Measurements from ENCODE around the gene P4HA1. TPM values are rescaled to one million over a fixed set of nuclear protein-coding genes. Genes with fewer than 3 reads are reported as not detected.

Gene P4HA1
- total RNA-seq, 1 donor from 2014 or later = 105 TPM

DNA sequence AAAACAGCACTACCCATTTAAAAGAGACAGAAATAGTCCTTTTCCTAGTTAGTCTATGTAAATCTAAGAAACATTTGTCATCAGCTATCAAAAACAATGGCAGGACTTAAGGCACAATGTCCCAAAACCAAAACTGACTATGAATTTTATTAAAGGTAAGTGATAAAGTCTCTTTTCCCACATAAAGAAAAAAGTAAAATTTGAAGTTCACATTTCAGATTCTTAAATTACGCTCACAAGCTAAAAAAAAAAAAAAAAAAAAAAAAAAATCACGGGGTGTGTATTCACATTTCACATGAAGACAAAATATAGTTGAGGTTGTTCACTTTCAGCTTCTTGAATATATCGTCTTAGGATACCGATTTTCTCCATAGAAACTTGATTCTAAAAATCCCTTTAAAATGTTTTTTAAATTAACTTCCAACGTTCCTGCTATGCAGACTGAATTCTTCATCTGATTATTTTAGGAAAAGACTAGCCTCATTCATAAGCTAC lies 1.6 kb downstream of the P4HA1 start:
- DNase-seq (ENCODE audit: low read depth in 2 of 2) = peak; percentile 9 to 12

DNA sequence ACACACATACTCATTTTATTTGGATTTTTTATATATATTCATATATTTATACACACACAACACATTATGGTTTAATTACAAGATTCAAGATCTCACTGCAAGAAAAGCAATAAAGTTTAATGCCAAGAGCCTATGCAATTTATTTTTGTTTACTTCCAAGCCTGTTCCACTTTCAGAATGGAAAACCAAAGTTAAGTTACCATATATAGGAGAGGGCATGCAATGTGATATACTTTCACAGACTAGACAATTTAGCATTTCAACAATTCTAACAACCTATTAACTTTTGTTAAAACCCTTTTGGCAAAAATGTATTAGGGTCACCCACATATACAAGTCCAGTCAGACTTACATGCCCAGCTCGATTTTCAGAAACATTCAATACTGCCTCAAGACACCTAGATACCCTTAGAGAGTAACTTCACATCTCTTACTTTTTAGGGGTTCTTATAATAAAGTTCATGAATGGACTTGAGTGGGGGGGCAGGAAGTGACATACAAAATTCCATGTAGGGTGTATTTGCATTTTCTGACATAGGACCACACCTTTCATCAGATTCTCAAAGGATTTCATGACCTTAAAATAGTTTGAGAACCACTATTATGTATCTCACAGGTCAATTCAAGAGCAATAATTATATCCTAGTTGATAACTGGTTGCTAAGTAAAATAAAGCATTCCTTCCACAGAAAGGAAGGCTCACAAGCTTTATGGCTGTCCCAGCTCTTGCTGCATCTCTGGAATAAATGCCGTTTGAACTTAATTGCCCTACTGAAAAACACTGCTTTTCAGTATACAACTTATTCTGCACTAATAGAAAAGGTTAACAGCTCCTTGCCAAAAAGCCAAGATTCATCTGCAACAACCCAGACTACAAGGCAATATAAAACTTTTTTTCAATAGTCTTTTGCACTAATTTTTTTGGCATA lies 2.5 kb downstream of the P4HA1 start:
- DNase-seq (ENCODE audit: low read depth in 2 of 2) = peak; percentile 12 to 27

DNA sequence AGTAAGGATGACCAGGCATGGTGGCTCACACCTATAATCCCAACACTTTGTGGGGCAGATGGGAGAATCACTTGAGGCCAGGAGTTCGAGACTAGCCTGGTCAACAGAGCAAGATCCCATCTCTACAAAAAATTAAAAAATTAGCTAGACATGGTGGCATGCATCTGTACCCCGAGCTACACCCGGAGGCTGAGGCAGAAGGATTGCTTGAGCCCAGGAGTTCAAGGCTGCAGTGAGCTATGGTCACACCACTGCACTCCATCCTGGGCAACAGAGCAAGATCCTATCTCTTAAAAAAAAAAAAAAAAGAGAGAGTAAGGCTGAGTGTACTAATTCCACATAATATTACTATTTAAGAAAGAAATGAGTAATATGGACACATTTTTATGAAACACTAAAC lies 3.8 kb downstream of the P4HA1 start:
- DNase-seq (ENCODE audit: low read depth in 2 of 2) = no peak

DNA sequence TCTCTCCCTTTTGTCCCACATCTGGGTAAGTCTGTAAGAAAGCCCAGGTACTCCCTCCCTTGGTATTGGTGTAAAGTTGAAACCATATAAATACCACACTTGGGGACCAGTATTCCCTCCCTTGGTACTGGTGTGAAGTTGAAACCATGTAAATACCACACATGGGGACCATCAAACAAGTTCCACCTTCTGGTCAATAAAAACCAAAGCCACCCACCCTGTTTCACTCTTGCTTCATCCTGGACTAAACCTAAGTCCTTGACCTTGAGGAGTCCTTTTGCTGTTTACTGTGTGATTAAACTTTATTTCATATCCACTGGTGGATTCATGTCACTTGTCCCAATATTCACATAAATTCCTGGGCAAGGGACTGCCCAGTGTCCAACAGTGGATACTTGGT lies 8.4 kb downstream of the P4HA1 start:
- no peak for DNase-seq (ENCODE audit: low read depth in 2 of 2)

DNA sequence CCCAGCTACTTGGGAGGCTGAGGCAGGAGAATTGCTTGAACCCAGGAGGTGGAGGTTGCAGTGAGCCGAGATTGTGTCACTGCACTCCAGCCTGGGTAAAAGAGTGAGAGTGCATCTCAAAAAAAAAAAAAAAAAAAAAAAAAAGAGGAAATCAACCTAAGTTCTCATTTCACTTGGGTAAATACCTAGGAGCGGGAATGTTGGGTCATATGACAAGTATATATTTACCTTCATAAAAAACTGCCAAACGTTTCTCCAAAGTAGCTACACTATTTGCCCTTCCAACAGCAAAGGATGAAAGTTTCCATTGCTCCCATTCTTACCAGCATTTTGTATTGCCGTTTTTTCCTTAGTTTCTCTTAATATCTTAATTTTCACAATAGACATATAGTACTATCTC lies 9.8 kb downstream of the P4HA1 start:
- DNase-seq (ENCODE audit: low read depth in 2 of 2) = no peak

DNA sequence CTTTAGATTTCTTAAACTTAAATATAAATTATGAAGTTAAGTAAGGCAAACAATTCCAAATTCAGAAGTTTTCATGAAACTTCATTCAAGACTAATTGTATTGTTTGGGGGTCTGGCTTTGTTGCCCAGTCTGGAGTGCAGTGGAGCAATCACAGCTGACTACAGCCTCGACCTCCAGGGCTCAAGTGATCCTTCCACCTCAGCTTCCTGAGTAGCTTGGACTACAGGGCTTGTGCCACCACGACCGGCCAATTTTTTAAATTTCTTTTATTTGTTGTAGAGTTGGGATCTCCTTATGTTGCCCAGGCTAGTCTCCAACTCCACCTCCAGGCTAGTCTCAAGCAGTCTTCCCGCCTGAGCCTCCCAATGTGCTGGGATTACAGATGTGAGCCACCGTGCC lies 12.5 kb downstream of the P4HA1 start:
- DNase-seq (ENCODE audit: low read depth in 2 of 2) = no peak

DNA sequence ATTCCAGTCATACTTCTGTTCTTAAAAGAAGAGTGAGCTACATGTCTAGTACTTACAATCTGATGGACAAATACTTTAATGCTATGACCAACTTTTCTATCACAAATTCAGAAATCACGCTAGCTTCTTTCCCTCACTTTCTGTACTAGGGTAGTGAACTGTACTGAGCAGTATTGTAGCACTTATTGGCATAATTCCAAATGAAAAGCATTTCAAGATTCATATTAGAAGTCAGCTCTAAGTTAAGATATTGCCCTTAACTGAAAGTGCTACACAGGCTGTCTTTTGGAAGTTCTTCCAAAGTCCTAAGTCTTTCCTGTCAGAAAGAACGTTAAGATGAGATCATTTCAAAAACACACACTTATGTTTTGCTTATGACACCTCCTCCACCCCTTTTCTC lies 13.4 kb downstream of the P4HA1 start:
- DNase-seq (ENCODE audit: low read depth in 2 of 2) = peak in 1 of 2 donors; percentile 38

DNA sequence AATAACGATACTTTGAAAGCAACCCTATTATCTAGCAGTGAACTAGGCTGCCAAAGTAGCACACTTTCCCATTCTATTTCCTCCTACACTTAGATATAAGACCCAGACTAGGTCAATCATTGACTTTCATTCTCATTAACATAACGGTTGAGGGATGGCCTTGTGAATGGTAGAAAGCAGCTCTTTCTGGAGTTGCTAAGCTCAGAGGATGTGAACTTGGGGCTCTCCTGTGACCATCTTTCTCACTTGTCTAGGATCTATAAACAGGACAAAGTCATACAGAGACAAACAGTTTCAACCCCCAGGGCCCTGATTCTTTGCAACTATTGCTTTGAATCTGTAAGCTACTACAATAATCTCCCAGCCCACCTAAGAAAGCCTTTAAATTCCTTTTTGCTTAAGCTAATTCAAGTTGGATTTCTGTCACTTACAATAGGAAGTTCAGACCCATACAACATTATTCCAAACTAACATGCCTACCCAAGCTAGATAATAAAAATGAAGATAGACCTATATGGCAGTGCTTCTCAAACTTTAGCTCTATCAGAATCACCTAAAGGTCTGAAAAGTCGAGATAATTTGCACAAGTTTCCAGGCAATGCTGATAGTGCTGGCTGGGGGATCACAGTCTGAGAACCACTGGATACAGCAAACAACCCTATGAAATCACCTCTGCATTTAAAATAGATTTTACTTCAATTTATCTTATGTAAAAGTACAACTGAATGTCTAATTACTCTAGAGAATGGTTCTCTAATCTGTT lies 16.7 kb downstream of the P4HA1 start:
- DNase-seq (ENCODE audit: low read depth in 2 of 2) = no peak

DNA sequence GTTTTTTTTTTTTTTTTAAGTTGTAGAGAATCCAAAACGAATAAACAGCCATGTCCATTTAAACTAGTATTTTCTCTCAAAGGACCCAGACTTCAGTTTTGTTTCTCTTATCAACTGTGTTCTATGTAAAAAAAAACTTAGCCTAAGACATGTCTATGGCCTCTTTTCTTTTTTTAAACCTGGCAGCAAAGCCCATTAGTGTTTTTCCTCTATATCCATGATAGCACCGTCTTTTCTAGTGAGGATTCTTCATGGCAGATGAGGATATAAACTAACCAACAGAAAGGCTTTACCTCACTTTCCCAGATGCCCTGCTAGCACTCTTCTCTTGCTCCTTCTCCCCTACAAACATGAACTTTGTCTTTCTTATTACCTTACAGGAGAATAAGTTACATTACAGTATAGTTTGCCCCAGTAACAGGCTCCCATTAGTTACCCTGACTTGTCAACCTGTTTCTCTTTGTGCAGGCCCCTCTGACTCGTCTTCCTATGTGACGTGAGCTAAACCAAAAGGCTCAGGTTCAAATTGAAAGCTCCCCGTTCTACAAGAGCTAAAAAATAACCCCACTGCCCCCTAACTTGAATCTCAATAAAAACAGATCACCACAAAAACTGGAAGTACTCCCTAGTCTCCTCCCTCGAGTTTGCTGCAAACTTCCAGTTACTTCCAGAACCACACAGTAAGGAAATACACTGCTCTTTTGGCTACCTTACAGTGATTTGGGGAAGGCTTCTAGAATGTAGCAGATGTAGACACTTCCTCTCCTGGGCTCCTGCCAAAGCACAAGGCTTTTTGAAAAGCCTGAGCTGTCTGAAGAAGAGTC lies 20.1 kb downstream of the P4HA1 start:
- DNase-seq (ENCODE audit: low read depth in 2 of 2) = peak; percentile 43 to 76

DNA sequence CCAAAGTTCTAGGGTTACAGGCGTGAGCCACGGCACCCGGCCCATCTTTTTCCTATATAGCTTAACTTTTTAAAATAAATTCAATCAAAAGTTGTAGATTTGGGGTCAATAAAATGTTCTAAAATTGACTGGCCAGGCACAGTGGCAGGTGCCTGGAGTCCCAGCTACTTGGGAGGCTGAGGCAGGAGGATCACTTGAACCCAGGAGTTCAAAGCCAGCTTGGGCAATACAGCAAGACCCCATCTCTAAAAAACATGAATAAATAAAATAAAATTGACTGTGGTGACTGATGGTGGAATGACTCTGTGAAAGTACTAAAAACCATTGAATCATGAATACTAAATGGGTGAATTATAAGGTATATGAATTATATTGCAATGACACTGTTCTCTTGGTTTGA lies 20.8 kb downstream of the P4HA1 start:
- no peak for DNase-seq (ENCODE audit: low read depth in 2 of 2)

DNA sequence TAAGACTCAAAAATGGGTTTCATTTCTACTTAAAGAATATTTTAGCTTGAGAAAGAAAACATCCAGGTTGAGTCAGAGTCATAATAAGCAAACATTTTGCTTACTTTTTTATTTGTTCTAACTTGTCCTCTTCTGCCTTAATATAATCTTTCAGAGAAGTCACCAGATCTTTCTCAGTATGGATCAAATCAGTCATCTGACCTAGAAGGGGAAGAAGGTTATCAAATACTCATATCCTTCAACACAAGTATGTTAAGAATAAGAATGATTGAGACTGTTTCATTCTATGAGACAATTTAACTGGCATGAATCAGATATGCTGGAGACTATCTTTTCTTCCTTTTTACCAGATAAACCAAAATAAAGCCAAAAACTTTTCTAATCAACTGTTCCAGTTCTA lies 23.0 kb downstream of the P4HA1 start:
- DNase-seq (ENCODE audit: low read depth in 2 of 2) = no peak

DNA sequence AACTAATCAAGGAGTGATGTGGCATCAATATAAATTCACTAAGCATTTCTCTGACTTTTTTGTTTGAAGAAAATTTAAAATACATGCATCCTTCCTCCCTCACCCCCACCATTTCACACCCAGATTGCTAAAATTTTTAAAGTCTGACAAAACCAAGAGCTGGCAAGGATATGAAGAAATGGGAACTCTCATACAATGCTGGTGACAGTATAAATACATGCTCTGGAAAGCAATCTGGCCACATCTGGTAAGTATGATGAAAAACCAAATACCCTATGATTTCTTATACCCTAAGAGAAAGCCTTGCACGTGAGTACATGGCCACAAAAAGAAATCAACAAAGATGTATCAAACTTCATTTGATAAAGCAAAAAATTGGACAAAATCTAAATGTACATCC lies 31.2 kb downstream of the P4HA1 start:
- DNase-seq (ENCODE audit: low read depth in 2 of 2) = no peak

DNA sequence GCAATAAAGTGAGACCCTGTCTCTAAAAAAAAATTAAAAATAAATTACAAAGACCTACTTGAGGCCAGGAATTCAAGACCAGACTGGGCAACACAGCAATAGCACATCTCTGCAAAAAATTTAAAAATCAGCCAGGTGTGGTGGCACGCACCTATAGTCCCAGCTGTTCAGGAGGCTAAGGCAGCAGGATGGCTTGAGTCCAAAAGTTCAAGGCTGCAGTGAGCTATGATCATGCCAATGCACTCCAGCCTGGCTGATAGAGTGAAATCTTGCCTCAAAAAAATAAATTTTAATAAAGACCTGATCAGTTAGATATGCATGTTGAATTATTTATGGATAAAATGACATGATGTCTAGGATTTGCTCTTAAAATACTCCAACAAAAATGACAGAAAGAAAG lies 34.9 kb downstream of the P4HA1 start:
- DNase-seq (ENCODE audit: low read depth in 2 of 2) = no peak

DNA sequence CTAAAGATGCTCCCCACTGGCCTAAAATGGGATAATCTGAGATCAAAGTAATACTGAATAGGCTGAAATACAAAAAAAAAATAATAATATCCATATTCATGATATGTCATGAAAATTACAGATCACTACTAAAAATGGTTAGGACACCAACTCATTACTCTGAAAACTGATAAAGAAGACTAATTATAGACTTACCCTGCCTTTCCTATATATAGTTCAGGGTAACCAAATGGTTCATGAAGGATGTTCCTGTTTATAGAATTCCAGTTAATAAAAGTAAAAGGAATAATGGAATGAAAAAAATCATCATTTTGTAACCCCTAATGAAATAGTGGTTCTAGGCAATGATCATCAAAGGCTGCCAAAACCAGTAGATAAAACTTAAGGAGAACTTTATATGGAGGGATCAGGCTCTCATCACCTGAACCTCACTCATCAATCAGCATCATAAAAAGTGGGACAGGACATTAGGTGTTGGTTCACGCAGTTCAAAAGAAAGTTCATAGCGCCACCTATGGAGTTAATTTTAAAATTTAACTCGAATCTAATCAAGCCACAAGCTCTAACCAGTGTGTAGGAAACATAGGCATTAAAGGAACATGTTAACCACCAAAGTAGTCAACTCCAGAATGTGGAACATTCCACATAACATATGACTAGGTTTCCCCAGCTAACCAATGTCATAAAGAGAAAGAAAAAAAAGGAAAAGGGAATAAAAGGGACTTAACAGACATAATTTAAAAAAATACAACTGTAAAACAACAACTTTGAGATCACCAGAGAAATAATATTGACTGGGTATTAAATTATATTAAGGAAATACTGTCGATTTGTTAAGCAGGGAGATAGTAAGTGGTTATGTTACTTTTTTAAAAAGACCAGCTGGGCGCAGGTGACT lies 35.7 kb downstream of the P4HA1 start:
- peak; percentile 49 to 66 for DNase-seq (ENCODE audit: low read depth in 2 of 2)

DNA sequence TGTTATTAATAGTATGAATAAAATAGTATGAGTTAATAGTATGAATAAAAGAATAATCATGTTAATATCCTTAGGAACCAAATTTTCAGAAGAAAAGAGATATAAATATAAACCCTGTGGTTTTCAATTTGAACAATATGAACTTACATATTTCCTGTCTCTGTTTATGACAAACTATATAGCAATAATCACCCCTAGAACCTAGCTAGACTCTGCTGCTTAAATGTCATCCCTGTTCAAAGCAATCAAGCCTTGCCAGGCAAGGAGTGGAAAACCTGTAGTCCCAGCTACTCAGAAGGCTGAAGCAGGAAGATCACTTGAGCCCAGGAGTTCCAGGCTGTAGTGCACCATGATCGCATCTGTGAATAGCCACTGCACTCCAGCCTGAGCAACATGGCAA lies 36.5 kb downstream of the P4HA1 start:
- no peak for DNase-seq (ENCODE audit: low read depth in 2 of 2)

DNA sequence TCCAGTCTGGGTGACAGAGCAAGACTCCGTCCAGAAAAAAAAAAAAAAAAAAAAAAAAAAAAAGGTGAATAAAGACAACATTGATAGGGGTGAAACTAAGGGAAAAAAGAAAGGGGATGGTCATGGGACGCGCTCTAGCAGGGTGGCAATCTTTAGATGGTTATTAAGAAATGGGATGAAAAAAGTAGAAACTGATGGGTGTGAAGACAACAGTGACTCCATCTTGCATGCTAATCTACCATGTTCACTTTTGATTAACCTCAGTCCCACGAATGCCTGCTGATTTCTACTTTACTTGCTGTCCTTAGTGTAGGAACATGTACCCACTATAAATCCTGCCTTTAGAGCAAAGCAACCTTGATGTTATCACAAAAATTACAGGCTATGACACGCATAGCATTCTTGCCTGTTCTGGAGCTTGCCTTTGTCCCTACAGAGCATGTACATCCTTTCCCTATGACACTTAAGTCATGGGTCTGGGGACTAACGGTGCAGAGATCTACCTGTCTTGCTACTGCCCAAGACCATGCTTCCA lies 38.5 kb downstream of the P4HA1 start:
- no peak for DNase-seq (ENCODE audit: low read depth in 2 of 2)

DNA sequence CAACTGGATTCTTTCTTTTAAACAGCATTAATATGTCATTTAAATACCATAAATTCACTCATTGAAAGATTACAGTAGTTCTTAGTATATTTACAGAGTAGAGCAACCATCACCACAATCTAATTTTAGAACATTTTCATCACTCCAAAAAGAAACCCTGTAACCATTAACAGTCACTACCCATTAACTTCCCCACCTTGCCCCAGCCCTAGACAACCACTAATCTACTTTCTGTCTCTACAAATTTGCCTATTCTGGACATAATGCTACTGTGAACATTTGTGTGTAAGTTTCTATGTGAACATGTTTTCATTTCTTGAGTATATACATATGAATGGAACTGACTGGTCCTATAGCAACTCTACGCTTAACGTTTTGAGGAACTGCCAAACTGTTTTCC lies 42.4 kb downstream of the P4HA1 start:
- no peak for DNase-seq (ENCODE audit: low read depth in 2 of 2)

DNA sequence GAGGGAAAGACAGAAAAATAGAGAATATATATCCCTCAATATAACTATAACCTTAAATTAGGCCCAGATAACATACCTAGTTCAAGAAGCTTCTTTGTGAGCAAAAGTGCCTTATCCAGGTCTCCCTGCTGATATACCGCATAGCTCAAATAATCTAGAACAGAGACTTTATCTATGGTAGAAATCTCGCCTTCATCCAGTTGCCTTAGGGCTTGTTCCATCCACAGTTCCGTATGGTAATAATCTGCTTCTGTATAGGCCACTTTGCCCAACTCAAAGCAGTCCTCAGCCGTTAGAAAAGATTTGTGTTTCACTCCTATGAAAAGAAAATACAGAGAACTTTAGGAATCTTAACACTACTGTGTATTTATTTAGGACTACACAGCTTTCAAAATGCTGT lies 43.4 kb downstream of the P4HA1 start:
- DNase-seq (ENCODE audit: low read depth in 2 of 2) = no peak

DNA sequence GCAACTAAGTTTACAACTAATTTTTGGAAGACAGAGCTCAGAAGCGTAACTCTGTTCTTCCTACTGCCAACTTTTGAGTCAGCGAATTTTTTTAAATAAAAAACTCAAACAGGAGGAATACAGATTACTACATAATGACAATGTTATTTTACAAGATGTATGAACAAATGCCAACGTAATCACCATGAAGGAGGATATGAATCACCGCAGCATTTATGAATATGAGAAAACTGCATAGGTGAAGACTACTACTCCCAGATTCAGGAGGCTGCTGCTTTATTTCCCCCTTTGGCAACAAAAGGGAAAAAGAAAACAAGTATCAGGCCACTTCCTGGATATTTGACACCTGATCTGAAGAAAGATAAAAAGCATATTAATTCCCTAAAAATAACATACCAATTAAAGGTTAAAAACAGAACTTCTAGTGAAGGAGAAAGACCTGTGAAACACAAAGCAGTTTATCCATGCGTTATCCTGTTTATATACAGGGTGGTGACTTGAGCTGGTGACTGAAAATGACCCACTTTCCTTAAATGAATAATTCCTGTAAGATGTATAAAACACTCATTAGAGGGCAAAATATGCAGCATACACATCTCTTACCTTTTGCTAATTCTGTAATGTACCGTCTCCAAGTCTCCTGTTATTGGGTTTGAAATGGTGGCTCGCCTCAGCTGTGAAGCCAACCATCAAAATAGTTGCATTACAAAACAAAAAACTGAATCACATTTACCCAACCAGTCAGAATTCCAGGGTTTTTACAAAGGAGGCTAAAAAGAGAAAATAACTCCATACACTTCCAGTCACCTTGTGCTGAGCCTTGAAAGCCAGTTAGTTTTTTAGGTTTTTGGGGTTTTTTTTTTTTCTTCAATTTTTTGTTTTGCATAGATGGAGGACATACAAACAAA lies 52.0 kb downstream of the P4HA1 start:
- peak; percentile 88 to 93 for DNase-seq (ENCODE audit: low read depth in 2 of 2)

Measured in lung microvascular endothelial cell (primary cell).